GM21447 (cell line): ENCODE results near the gene SLITRK2.

Source experiments
- ATAC-seq: cut with Tn5 transposase; IDR thresholded peaks from one replicate; pipeline ENCODE4 v1.9.1; 2021; ENCODE audit not compliant: unreplicated experiment

Gene SLITRK2

GRCh38 chrX:145817331-145818185 is at the start of gene SLITRK2:
Gene SLITRK2 (plus strand): TSS chrX:145817829. CDS start chrX:145822426, 4,597 bp downstream.
- no peak for ATAC-seq

GRCh38 chrX:145773006-145773405 is 44.6 kb upstream of the SLITRK2 start:
- no peak for ATAC-seq

GRCh38 chrX:145792281-145792680 is 25.3 kb upstream of the SLITRK2 start:
- ATAC-seq = no peak

GRCh38 chrX:145803508-145803907 is 14.1 kb upstream of the SLITRK2 start:
- no peak for ATAC-seq

- no peak for ATAC-seq
Measured at GRCh38 chrX:145813081-145813480, 4.5 kb upstream of the SLITRK2 start.

GRCh38 chrX:145816601-145817315 is 871 bp upstream of the SLITRK2 start:
- no peak for ATAC-seq

- ATAC-seq = no peak
Measured at GRCh38 chrX:145818186-145819113, 821 bp downstream of the SLITRK2 start.

GRCh38 chrX:145820825-145821224 is 3.2 kb downstream of the SLITRK2 start:
- no peak for ATAC-seq

GRCh38 chrX:145821291-145821897 is 3.8 kb downstream of the SLITRK2 start:
- no peak for ATAC-seq

- no peak for ATAC-seq
Measured at GRCh38 chrX:145821898-145822571, 4.4 kb downstream of the SLITRK2 start.

GRCh38 chrX:145823132-145823531 is 5.5 kb downstream of the SLITRK2 start:
- ATAC-seq = no peak

- no peak for ATAC-seq
Measured at GRCh38 chrX:145825896-145826295, 8.3 kb downstream of the SLITRK2 start.

- ATAC-seq = no peak
Measured at GRCh38 chrX:145826466-145826865, 8.8 kb downstream of the SLITRK2 start.

- no peak for ATAC-seq
Measured at GRCh38 chrX:145832796-145833195, 15.2 kb downstream of the SLITRK2 start.

GRCh38 chrX:145840531-145840930 is 22.9 kb downstream of the SLITRK2 start:
- ATAC-seq = no peak

GRCh38 chrX:145843146-145843904 is 25.7 kb downstream of the SLITRK2 start:
- ATAC-seq = no peak

- ATAC-seq = no peak
Measured at GRCh38 chrX:145844886-145845285, 27.3 kb downstream of the SLITRK2 start.

GRCh38 chrX:145848448-145848847 is 30.8 kb downstream of the SLITRK2 start:
- ATAC-seq = no peak

- ATAC-seq = no peak
Measured at GRCh38 chrX:145848857-145849256, 31.2 kb downstream of the SLITRK2 start.
